SH-SY5Y (cell line): ENCODE results near the gene SELENOS.

Source experiments
- GATA2 ChIP-seq: IDR thresholded peaks from 2 replicates; pipeline ENCODE4 v1.6.1; 2011; ENCODE audit warnings: mild to moderate bottlenecking, low read depth, low read length
- GATA3 ChIP-seq: IDR thresholded peaks from 2 replicates; pipeline ENCODE4 v1.6.1; 2011; ENCODE audit warnings: low read depth, mild to moderate bottlenecking, low read length, moderate library complexity

The SELENOS gene

GRCh38 chr15:101316529-101316928, 39.2 kb upstream of the SELENOS start:
- TF ChIP-seq GATA2 = no peak
- no peak for TF ChIP-seq GATA3

- TF ChIP-seq GATA2 (no peak), GATA3 (no peak)
These were observed 38.5 kb upstream of the SELENOS start for GRCh38 chr15:101315736-101316135.

- no peak for TF ChIP-seq GATA3
- no peak for TF ChIP-seq GATA2
These were observed 37.2 kb upstream of the SELENOS start for GRCh38 chr15:101314336-101315125.

GRCh38 chr15:101313041-101313761, 35.9 kb upstream of the SELENOS start:
- no peak for TF ChIP-seq GATA2
- no peak for TF ChIP-seq GATA3

GRCh38 chr15:101310508-101310907, 33.2 kb upstream of the SELENOS start:
- TF ChIP-seq GATA3 (no peak), GATA2 (no peak)

- TF ChIP-seq GATA3 (no peak), GATA2 (no peak)
These were observed 32.8 kb upstream of the SELENOS start for GRCh38 chr15:101310161-101310480.

GRCh38 chr15:101309436-101310160, 32.3 kb upstream of the SELENOS start:
- TF ChIP-seq GATA2 = no peak
- TF ChIP-seq GATA3 = no peak

GRCh38 chr15:101308604-101309435, 31.5 kb upstream of the SELENOS start:
- TF ChIP-seq GATA3 (no peak), GATA2 (no peak)

GRCh38 chr15:101307897-101308603, 30.8 kb upstream of the SELENOS start:
- TF ChIP-seq GATA2 (no peak), GATA3 (no peak)

GRCh38 chr15:101307048-101307896, 30.0 kb upstream of the SELENOS start:
- no peak for TF ChIP-seq GATA2
- TF ChIP-seq GATA3 = no peak

GRCh38 chr15:101306341-101307047, 29.2 kb upstream of the SELENOS start:
- TF ChIP-seq GATA3 = no peak
- TF ChIP-seq GATA2 = no peak

- TF ChIP-seq GATA3 = no peak
- no peak for TF ChIP-seq GATA2
These were observed 28.6 kb upstream of the SELENOS start for GRCh38 chr15:101305820-101306255.
